HG03159 (cell line): ENCODE measurements around the gene CTSZ.
"Not testable (repeated sequence)": the region's sequence is repeated elsewhere in the genome, so short reads cannot be mapped to it uniquely, and the experiment has no call there.

Experiments
- ATAC-seq: cut with Tn5 transposase; IDR thresholded peaks from one replicate; pipeline ENCODE4 v1.9.1; 2021; ENCODE audit warnings: mild to moderate bottlenecking, moderate library complexity; ENCODE audit not compliant: unreplicated experiment

The CTSZ gene

DNA sequence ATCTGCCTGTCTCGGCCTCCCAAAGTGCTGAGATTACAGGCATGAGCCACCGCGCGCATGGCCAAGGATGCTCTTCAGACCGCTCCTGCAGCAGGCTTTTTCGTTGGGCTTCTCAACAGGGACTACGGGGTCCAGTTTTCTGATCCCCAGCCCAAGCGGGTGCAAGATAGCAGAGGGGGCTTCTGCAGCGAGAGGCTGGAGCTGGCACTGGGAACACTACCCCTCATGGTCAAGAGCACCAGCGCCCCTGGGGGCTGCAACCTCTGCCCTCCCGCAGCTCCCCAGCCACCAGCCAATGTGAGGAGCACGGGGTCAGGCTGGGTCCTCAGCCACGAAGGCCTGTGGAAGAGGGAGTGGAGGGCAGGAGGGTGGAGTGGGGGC, 6.0 kb downstream of the CTSZ start:
- no peak for ATAC-seq

DNA sequence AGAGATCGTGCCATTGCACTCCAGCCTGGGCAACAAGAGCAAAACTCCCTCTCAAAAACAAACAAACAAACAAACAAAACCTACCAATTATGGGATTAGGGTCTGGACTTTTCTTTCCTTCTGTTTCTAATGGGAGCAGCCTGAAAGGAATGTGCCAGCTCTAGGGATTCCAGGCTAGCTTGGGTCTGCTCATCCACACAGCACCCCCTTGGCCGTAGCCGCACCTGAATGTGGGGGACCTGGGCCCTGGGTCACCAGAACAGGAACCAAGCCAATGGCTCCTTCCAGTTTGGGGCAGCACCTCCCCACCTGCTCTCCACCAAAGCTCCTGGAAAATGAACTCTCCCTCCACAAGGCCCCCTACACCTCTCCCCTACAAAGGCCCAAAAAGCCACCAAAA, 6.7 kb downstream of the CTSZ start:
- ATAC-seq = no peak

DNA sequence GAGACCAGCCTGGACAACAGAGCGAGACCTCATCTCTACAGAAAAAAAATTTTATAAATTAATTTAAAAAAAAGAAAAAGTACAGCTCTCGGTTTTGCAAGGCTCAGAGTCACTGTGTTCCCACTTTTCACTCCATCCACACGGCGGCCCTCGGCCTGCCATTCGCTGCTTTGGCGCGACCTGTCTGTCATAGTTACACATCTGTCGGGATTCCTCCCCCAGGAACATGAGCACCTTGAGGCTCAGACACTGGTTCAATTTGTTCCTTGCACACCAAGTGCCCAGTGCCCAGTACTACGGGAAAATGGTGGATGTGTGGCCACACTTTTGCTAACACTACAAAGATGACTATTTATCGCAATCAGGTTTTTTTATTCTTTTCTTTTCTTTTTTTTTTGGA, 8.4 kb downstream of the CTSZ start:
- no peak for ATAC-seq

DNA sequence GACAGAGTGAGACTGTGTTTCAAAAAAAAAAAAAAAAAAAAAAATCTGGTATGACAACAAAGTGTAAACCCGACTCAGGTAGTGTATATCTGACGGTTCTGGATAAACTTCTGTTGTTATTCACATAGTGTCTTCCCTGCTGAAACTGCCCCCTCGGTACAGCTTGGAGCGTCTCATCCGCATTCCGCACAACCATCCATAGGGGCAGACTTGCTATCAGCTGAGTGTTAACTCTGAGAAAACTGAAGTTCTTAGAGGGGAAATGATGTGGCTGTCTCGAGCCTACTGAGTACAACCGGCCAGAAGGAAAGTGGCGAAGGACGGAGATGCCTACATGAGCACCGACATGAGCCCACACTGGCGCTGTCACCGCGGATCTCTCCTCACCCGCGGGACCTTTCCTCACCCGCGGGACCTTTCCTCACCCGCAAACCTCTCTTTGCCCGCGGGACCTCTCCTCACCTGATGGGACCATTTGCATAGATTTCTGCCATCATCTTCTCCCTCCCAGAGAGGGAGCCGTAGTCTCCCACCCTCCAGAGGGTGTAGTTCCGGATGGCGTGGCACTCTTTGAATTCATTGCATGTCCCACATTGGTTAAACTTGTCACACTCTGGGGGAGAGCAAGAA, 9.8 kb downstream of the CTSZ start:
- no peak for ATAC-seq

DNA sequence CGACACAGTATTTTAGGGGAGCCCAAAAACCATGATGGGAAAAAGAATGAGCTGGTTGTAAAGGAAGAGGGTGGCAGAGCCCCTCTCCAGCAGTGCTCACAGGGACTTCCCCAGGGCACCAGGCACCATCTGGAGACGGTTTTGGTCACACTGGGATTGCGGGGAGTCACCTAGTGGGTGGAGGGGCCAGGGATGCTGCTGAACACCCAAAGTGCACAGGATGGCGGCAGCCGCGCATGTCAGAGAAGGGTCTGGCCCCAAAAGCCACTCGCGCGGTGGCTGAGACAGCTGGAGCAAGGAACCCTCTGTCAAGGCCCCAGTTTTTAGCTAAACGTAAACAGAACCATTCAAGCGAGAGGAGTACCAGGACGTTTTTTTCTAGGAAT, 10.8 kb downstream of the CTSZ start:
- no peak for ATAC-seq

DNA sequence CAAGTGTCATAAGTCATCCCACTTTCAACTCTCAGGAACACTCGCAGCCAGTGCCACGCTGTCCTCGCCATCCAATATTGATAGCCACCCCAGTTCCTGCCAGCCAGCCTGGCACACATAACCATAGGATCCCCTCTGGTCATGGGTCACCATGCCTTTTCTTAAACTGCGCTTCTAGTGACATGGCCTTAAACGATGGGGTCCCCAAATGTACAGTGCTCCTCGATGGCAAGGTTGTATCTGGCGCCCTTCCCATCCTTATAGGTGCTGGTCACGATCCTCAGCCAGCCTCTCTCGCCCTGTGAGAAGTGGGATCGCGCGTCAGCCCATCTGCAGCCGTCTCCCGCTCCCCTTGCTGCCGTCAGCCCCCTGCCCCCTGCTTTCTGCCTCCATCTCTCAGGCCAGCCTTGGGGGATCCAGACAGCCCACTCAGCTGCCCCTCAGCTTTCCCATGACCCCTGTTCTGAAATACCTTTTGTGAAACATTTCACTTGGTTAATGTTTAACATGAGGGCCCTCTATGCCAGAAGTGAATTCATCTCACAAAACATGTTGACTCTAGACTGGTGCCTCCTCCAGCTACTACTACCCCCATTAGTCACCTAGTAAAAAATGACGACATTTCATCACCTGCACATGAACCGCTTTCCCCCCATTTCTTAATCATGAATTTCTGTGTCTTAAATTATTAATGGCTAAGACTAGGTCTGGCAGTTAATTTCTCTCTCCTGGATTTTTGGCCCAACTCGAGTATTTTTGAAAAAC, 11.4 kb downstream of the CTSZ start:
- ATAC-seq = no peak

DNA sequence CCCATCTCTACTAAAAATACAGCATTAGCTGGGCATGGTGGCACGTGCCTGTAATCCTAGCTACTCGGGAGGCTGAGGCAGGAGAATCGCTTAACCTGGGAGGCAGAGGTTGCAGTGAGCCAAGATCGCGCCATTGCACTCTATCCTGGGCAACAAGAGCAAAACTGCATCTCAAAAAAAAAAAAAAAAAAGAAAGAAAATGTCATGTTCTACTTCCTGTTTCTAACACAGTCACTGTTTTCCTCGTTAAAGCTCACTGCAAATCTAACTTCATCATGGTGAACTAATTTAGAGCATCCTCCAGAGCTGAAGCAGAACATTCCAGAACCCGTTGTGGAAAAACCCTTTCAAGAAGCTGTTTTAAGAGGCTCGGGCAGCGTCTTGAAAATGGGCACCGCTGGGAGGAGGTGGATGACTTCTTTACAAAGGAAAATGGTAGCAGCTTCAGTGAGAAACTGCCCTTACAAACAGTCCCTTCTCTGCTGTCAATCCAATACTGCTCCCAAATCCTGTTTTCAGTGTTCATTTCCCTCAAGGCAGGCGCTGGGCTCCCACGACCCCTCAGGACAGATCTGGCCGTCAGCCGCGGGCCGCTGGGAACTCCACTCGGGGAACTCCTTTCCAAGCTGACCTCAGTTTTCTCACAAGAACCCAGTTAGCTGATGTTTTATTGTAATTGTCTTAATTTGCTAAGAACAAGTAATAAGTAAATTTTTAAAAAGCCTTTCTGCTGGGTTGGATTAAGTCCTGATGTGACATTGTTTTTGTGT, 12.5 kb downstream of the CTSZ start:
- no peak for ATAC-seq

DNA sequence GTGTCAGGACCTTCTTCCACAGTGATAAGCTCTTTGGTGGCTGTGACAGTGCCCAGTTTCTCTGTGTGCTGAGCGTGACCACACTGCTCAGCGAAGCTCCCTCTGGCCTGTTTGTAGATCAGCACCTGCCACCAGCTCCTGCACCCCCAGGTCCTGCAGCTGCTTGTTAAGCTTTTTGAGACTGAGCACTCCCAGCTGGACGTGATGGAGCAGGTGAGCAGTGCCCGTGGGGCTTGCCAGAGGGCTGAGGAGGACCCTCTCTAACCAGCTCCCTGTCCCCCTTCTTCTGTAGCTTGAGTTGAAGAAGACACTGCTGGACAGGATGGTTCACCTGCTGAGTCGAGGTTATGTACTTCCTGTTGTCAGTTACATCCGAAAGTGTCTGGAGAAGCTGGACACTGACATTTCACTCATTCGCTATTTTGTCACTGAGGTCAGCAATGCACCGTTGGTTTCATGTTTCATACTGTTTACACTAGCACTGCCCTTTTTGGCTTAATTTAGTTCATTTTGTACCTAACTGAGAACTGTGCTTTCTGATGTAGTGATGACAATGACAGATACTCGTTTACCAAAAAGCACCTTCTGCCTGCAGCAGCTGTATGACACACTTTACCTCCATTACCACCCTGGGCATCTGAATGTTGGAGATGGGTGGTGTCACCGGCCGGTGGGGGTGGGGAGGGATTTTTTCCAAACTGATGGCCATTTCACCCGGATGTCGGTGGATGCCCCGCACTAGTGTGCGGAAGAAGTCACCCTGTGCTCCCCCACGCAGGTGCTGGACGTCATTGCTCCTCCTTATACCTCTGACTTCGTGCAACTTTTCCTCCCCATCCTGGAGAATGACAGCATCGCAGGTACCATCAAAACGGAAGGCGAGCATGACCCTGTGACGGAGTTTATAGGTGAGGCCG, 13.5 kb downstream of the CTSZ start:
- ATAC-seq = no peak

DNA sequence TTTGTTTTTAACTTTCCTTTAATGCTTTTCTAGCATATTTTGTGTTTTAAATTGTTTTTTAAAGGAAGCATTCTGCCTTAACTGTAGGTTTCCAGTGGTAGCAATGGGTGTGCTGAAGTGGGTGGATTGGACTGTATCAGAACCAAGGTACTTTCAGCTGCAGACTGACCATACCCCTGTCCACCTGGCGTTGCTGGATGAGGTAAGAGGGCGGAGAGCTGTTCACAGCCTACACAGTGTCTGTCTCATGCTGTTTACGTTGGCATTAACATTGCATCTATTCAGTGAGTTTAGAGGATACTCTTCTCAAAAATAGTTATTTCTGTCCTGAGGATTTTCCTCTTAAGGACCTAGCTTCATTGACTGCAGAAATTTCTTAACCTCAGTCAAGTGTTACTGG, 14.1 kb downstream of the CTSZ start:
- no peak for ATAC-seq

DNA sequence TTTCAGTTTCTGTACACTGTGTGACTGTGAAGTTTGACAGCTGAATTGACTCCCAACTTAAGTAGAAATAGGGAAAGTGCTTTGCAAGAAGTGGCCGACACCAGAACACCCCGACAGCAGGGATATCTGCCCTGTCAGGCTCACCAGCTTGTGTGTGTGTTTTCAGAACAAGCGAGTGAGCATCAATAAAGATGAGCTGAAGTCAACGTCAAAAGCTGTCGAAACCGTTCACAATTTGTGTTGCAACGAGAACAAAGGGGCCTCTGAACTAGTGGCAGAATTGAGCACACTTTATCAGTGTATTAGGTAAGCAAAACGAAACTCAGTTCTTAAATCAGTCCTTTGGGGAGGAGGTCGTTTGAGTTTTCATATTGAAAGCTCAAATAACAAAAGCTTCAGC, 15.3 kb downstream of the CTSZ start:
- ATAC-seq = no peak

DNA sequence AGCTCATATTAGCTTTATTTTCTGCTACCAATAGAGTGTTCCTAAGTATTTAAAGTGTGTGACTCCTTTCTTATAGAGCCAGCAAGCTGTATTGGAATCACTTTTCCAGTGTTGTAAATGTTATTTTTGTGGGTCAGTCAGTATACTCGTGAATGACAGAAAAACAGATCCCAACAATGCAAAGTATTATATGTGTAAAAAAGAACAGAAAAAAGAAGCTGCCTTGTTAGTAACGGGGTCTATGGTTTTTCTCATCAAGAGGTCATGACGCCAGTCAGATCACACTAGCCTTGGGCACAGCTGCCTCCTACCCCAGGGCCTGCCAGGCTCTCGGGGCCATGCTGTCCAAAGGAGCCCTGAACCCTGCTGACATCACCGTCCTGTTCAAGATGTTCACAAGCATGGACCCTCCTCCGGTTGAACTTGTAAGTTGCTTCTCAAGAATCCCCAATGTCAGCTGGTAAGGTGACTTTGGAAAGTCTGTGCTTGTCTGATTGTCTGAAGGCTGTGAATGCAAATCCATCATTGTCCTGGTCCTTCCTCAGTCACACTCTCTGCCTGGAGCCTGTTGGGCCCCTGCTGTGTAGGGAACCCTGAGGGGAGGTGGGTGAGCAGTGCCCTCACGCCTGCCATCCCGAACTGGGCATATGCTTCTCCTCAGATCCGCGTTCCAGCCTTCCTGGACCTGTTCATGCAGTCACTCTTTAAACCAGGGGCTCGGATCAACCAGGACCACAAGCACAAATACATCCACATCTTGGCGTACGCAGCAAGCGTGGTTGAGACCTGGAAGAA, 16.2 kb downstream of the CTSZ start:
- no peak for ATAC-seq

DNA sequence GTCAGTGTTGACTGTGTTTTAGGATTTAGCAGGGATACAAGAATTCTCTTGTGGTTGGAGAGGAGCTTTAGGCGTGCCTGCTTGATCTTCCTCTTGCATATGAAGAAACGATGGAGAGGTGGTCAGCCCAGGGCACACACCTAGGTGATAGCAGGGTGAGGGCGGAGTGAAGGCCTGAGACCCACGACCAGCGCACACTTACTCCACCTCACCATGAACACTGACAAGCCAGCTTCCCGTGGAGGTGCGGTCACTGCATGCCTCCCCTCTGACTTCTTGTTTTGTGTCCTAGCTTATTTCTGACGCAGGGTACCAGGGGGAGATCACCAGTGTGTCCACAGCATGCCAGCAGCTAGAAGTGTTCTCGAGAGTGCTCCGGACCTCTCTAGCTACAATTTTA, 17.9 kb downstream of the CTSZ start:
- no peak for ATAC-seq

DNA sequence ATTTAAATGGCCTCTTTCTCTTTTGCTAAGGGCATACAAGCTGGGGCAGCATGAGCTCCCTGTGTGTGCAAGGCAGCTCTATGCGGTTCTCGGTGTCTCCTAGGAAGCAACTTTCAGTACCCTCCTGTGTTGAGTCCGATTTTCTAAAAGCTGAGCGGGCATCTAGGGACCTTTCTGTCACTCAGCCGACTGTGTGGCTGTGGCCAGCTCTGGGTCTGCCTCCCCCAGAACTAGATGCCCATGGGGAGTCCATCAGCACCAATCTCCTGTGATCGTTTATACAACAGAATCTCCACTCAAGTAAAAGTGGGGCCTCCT, 18.5 kb downstream of the CTSZ start:
- no peak for ATAC-seq

DNA sequence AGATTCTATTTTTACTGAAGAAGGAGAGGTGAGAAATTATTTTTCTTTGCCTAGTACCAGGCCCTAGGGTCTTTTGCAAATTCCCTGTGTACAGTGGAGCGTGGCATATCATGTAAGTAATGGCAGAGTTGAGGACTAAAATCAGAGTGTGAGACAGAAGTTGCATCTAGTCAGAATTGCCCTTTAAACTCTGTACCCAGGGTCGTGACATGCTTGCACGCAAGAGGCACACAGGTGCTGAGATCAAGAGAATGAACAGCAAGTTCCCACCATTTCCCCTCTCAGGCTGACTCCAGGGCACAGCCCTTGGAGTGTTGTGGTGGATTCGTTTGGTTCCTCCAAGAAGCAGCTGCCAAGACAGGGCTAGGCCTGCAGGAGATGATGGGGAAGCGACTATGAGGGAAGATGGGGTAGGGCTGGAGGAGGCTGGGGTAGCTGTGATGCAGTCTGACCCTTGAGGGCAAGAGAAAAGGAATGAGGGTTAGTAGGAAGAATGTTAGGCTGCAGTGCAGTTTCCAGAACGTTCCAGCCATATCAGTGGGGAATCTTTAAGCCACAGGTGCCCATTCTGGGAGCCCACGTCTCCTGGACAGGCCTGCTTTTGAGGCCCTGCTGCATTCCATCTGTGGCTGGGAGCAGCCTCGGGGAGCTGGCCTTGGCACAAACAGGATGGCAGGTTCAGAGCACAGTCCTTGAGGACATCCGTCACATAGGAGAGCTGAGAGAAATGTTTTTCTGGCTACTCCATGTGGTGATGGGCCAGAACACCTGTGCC, 19.1 kb downstream of the CTSZ start:
- ATAC-seq = no peak

DNA sequence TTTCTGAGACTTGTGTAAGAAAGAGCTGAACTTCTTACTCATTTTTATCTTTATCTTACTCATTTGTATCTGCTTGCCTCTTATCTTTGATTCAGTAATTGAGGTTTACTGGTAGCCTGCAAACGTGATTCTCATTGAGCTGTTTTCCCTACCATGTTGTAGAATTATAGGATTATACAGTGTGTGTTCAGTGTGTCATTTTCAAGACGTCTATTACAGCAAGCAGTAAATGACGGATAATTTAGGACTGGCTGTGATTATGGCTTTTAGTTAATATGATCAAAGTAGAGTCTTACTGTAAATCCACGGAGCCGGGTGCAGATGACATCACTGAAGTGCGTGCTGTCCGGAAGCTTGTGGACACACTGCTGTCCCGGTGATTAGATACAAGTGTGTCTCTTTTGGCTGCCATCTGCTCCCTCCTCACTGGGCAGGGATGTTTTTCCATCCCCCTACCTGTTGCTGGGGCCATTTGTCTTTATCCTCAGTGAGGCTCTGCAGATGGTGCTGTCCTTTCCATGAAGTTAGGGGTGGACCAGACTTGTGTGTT, 20.0 kb downstream of the CTSZ start:
- ATAC-seq = no peak

DNA sequence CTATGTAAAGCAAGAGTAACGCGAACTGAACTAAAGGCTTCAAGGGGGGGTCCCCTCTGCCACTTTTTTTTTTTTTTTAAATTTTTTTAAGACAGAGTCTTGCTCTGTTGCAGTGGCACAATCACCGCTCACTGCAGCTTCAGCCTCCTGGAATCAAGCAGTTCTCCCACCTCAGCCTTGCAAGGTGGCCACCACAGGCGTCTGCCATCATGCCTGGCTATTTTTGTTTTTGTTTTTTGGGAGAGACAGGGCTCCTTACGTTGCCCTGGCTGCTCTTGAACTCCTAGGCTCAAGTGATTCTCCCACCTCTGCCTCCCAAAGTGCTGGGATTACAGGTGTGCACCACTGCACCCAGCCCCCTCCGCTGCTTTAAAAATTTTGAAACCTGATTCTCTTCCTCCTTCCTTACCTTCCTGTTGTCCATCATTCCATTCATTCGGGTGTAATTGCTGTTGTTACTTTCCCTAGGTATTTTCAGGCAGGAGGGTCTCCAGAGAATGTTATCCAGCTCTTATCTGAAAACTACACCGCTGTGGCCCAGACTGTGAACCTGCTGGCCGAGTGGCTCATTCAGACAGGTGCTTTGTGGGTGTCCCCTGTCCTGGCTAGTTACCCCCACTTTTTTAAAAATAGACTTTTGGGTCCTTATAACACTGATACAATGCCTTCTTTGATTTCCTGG, 20.6 kb downstream of the CTSZ start:
- no peak for ATAC-seq

DNA sequence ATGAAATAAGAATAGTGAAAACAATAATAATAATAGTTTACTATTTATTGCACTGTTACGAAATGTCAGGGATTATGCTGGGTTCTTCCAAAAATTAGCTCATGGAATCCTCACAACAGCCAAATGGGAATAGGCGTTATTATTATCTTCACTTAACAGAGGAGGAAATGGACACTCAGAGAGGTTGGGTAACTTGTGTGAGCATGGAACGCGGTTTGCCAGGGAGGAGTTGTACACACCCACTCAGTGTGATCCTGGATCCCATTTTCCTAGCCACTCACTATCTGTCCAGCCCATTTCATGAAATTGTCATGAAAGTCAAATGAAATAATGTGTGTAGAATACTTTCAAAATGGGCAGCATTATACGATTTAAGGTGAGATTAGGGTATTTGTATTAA, 21.4 kb downstream of the CTSZ start:
- no peak for ATAC-seq

DNA sequence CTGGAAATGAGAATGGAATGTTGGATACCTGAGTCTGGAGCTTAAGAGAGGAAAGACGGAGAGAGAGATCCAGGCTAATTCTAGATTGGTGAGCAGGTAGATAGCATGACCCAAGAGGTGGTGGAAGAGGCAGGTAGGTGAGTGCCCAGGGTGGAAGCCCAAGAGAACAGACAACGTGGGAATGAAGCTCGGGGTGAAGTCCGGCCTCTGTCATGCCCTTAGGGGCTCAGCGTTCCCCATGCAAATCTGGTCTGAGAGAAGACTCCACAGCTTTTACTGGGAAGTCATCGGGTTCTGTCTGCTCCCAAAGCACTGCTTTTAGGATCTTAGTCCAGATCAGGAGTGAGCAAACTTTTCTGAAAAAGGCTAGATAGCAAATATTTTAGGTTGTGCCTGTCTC, 22.4 kb downstream of the CTSZ start:
- no peak for ATAC-seq

DNA sequence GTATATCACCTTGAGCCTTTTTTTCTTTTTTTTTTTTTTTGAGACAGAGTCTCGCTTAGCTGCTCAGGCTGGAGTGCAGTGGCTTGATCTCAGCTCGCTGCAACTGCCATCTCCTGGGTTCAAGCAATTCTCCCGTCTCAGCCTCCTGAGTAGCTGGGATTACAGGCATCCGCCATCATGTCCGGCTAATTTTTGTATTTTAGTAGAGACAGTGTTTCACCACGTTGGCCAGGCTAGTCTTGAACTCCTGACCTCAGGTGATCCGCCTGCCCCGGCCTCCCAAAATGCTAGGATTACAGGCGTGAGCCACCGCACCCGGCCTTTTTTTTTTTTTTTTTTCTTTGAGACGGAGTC, 24.0 kb downstream of the CTSZ start:
- not testable (repeated sequence) for ATAC-seq
